Jurkat, Clone E6-1 (cell line): ENCODE data around the gene CADM2.

Experiments
- DNase-seq: peaks from one replicate; pipeline ENCODE4 v3.0.0-alpha.2; 2011; ENCODE audit warnings: low read depth, low spot score
- H3K4me3 ChIP-seq: 2 replicates; pipeline ENCODE4 v1.5.1; 2011; ENCODE audit warnings: mild to moderate bottlenecking, low read length, control low read depth, moderate library complexity

CADM2 gene

GRCh38 chr3:85800676-85801075, 841.9 kb downstream of the CADM2 start:
- H3K4me3 ChIP-seq: no peak overlapping the region

GRCh38 chr3:85801955-85802354, 843.2 kb downstream of the CADM2 start:
- DNase-seq: no peak
- no peak overlapping the region for H3K4me3 ChIP-seq

More at GRCh38 chr3:85800676-85801075, 841.9 kb downstream of the CADM2 start:
- no peak for DNase-seq

GRCh38 chr3:85808755-85809154, 850.0 kb downstream of the CADM2 start:
- H3K4me3 ChIP-seq: no peak overlapping the region
- no peak for DNase-seq

DNA sequence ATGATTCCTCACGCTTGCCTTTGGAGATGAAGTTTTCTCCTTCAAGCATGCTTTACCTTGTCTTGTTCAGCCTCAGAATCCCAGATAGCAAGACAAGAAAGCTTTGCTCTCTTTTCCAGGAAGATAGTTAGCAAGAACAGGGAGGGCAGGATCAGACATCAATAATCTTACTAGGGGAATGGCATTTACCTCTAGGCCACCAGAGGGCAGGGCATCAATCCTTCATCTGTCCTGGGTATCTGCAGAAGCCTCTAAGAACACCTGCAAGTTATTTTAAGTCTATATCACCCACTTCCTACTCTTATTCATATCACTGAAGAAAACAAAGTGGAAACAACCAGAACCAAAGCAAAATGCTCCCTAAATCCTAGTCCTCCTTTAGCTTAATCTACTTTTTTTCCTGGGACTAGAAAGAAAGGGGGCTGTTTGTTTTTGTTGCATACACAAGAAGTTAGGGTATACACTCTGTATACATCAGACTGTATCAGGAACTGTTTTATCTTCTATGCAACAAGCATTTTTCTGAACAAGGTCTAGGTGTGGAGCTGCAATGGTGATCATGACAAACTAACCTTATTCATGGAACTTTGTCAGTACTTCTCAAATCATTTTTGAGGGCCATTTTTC, 862.5 kb downstream of the CADM2 start:
- DNase-seq: peak; percentile 28
- no peak overlapping the region for H3K4me3 ChIP-seq

GRCh38 chr3:85835857-85836440, 877.2 kb downstream of the CADM2 start:
- no peak for DNase-seq
- H3K4me3 ChIP-seq: no peak overlapping the region

GRCh38 chr3:85837402-85837801, 878.6 kb downstream of the CADM2 start:
- DNase-seq: no peak
- no peak overlapping the region for H3K4me3 ChIP-seq

- no peak for DNase-seq
These were observed 880.1 kb downstream of the CADM2 start for GRCh38 chr3:85838921-85839320.

DNA sequence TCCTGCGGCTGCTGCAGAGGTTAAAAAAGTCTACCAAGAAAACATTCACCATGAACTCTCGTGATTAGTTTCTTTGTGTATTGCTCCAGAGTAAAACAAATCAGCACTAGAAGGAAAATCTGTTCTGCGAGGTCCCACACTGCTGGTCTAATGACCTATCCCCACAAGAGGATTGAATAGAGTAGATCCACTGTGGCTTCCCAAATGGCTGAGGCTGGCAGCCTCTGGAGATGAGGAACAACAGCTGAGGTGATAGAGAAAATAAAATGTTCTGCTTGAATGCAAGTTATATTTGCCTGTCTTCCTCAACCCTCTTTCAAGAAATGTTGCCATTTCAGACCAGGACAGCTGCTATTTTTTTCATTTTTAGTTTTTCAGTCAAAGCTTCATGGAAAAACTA, 883.3 kb downstream of the CADM2 start:
- no peak for DNase-seq
- H3K4me3 ChIP-seq: no peak overlapping the region

More at GRCh38 chr3:85838921-85839320, 880.1 kb downstream of the CADM2 start:
- no peak overlapping the region for H3K4me3 ChIP-seq

GRCh38 chr3:85846940-85847339, 888.2 kb downstream of the CADM2 start:
- DNase-seq: no peak

GRCh38 chr3:85851071-85851470, 892.3 kb downstream of the CADM2 start:
- no peak for DNase-seq
- H3K4me3 ChIP-seq: no peak overlapping the region

More at GRCh38 chr3:85846940-85847339, 888.2 kb downstream of the CADM2 start:
- H3K4me3 ChIP-seq: no peak overlapping the region

GRCh38 chr3:85853805-85854204, 895.0 kb downstream of the CADM2 start:
- DNase-seq: no peak

DNA sequence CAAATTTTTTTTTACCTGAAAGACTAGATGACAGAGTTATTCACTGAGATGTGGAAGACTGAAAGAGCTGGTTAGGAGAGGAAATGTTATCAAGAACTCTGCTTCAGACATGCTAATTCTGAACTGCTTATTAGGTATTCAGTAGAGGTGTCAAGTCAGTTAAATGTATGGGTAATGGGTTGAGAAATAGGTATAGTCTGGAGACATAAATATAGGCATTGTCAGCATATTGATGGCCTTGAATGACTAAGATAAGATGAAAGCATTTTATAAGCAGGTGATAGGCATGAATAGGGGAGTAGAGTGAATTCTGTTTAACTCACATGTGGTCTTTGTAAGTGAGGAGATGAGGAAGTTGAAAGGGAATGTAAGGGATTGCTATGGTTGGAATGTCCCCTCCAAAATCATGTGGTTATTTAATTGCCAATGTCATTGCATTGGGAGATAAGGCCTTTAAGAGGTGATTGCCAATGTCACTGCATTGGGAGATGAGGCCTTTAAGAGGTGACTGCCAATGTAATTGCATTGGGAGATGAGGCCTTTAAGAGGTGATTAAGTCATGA, 904.2 kb downstream of the CADM2 start:
- DNase-seq: no peak
- no peak overlapping the region for H3K4me3 ChIP-seq

More at GRCh38 chr3:85853805-85854204, 895.0 kb downstream of the CADM2 start:
- no peak overlapping the region for H3K4me3 ChIP-seq

GRCh38 chr3:85864896-85865295, 906.1 kb downstream of the CADM2 start:
- no peak overlapping the region for H3K4me3 ChIP-seq
- DNase-seq: no peak

- DNase-seq: no peak
- no peak overlapping the region for H3K4me3 ChIP-seq
These were observed 908.3 kb downstream of the CADM2 start for GRCh38 chr3:85867072-85867471.

DNA sequence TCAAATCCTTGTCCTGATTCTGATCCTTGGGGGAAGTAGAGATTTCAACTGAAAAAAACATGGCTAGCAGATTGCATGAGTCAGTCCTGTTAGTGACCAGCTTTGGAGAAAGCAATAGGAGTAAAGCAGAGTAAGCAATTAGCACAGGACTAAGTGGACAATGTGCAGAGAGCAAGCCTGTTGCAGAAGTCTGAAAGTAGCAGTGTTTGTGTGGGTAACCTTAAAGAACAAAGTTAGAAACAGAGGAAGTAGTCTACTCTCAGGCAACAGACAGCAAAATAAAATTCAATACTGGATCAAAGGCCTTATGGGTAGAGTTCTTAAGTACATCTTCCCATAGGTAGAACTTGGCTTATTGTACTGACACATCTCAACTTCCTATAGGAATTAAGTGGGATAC, 916.8 kb downstream of the CADM2 start:
- no peak for DNase-seq
- H3K4me3 ChIP-seq: no peak overlapping the region

- no peak for DNase-seq
- no peak overlapping the region for H3K4me3 ChIP-seq
These were observed 918.8 kb downstream of the CADM2 start for GRCh38 chr3:85877631-85878030.

DNA sequence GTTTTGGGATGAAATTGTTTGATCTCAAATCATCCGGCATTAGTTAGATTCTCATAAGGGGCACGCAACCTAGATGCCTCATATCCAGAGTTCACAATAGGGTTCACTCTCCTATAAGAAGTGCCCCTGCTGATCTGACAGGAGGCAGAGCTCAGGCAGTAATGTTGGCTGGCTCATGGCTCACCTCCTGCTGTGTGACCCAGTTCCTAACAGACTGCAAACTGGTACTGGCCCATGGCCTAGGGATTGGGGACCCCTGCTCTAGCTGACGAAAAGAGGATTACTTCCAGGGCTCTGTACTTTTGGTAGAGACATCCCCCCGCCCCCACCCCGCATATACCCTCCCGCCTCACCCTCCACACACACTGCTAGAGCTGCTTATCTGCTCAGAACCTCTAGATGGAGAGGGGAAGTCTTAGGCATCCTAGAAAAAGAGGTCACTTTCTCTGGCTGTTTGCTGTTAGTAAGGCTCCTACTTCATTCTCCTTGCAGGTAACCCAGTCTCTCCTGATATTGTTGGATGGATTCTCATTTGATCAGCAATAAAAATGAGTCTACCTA, 923.1 kb downstream of the CADM2 start:
- DNase-seq: no peak

GRCh38 chr3:85890043-85890555, 931.3 kb downstream of the CADM2 start:
- no peak for DNase-seq
- H3K4me3 ChIP-seq: no peak overlapping the region

More for the DNA sequence above, 923.1 kb downstream of the CADM2 start:
- no peak overlapping the region for H3K4me3 ChIP-seq

GRCh38 chr3:85903434-85903833, 944.6 kb downstream of the CADM2 start:
- DNase-seq: no peak
- H3K4me3 ChIP-seq: no peak overlapping the region

DNA sequence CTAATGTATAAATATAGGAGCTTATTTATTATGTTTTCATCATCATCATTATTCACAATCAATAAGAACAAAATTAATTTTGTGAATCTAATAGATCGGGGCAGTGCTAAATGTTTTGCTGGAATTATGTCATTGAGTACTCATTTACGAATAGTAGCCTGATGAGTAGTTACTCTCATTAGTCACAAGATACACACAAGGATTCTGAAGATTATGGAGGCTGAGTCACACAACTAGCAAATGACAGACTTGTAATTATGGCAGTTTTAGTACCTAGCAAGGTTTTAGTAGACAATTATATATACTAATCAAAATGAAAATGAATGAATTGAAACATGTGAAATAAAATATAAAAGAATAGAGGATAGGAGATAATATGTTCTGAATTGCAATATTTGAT, 954.2 kb downstream of the CADM2 start:
- DNase-seq: no peak
- H3K4me3 ChIP-seq: no peak overlapping the region
